HG02798 (cell line): ENCODE results near the gene AZU1.
"Not testable (repeated sequence)": the region's sequence is repeated elsewhere in the genome, so short reads cannot be mapped to it uniquely, and the experiment has no call there.

Experiments used
- ATAC-seq: cut with Tn5 transposase; IDR thresholded peaks from one replicate; pipeline ENCODE4 v1.9.1; 2021; ENCODE audit warnings: mild to moderate bottlenecking; ENCODE audit not compliant: unreplicated experiment, poor library complexity

The AZU1 gene

DNA sequence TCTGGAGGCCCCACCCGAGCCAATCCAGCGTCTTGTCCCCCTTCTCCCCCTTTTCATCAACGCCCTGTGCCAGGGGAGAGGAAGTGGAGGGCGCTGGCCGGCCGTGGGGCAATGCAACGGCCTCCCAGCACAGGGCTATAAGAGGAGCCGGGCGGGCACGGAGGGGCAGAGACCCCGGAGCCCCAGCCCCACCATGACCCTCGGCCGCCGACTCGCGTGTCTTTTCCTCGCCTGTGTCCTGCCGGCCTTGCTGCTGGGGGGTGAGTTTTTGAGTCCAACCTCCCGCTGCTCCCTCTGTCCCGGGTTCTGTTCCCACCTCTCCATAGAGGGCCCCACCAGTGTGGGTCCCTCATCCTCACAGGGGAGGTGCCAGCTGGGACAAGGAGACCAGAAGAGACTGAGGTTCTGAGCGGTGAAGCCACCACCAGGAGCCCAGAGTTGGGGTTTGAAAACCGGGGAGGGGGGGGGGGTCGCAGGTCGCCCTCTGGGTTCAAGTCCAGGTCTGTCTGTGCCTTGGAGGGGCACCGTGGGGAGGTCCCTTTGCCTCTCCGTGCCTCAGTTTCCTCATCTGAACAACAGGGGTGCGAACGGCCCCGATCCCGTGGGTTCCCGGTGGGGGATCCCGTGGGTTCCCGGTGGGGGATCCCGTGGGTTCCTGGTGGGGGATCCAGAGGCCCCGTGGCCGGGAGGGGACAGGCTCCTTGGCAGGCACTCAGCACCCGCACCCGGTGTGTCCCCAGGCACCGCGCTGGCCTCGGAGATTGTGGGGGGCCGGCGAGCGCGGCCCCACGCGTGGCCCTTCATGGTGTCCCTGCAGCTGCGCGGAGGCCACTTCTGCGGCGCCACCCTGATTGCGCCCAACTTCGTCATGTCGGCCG lies 24.7 kb downstream of the AZU1 start, which contains the start of gene ELANE:
Gene ELANE, plus strand, starts transcription at position 168 of the 878 bp plus-strand sequence. Its CDS starts 26 bp downstream, at position 194.
- no peak for ATAC-seq

GRCh38 chr19:853014-853585 lies 25.5 kb downstream of the AZU1 start:
- ATAC-seq, result no peak

GRCh38 chr19:853614-854220 lies 26.1 kb downstream of the AZU1 start:
- ATAC-seq, result not testable (repeated sequence)

GRCh38 chr19:854549-854948 lies 26.9 kb downstream of the AZU1 start:
- no peak for ATAC-seq

GRCh38 chr19:855142-855541 lies 27.5 kb downstream of the AZU1 start:
- no peak for ATAC-seq

DNA sequence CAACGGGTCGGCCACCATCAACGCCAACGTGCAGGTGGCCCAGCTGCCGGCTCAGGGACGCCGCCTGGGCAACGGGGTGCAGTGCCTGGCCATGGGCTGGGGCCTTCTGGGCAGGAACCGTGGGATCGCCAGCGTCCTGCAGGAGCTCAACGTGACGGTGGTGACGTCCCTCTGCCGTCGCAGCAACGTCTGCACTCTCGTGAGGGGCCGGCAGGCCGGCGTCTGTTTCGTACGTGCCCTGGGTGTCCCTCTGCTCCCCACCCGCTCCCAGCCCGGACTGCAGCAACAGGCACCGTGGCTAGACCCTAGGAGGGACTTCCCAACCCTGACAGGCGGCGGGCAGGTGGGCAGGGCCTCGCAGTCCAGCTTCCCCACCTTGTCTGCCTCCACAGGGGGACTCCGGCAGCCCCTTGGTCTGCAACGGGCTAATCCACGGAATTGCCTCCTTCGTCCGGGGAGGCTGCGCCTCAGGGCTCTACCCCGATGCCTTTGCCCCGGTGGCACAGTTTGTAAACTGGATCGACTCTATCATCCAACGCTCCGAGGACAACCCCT lies 28.0 kb downstream of the AZU1 start:
- no peak for ATAC-seq

- no peak for ATAC-seq
Measured at GRCh38 chr19:858284-858683, 30.6 kb downstream of the AZU1 start.

- no peak for ATAC-seq
Measured at GRCh38 chr19:858868-859843, 31.5 kb downstream of the AZU1 start, which contains the start of gene CFD. Gene CFD (plus strand): TSS chr19:859664. CDS start chr19:859690, 26 bp downstream.

DNA sequence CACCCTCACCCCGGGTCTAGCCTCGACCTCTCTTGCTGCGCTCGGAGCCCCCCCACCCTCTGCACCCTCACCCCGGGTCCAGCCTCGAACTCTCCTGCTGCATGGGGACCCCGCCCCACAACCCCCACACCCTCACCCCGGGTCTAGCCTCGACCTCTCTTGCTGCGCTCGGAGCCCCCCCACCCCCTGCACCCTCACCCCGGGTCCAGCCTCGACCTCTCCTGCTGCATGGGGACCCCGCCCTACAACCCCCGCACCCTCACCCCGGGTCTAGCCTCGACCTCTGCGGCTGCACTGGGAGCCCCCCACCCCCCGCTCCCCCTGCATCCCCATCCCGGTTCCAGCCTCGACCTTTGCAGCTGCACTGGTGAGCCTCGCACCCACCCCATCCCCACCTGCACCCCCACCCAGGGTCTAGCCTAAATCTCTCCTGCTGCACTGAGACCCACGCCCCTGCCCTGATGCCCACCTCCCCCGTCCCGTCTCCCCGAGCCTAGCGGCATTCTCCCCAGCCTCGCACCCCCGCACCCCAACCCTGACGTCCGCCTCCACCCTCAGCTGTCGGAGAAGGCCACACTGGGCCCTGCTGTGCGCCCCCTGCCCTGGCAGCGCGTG lies 33.6 kb downstream of the AZU1 start:
- no peak for ATAC-seq

DNA sequence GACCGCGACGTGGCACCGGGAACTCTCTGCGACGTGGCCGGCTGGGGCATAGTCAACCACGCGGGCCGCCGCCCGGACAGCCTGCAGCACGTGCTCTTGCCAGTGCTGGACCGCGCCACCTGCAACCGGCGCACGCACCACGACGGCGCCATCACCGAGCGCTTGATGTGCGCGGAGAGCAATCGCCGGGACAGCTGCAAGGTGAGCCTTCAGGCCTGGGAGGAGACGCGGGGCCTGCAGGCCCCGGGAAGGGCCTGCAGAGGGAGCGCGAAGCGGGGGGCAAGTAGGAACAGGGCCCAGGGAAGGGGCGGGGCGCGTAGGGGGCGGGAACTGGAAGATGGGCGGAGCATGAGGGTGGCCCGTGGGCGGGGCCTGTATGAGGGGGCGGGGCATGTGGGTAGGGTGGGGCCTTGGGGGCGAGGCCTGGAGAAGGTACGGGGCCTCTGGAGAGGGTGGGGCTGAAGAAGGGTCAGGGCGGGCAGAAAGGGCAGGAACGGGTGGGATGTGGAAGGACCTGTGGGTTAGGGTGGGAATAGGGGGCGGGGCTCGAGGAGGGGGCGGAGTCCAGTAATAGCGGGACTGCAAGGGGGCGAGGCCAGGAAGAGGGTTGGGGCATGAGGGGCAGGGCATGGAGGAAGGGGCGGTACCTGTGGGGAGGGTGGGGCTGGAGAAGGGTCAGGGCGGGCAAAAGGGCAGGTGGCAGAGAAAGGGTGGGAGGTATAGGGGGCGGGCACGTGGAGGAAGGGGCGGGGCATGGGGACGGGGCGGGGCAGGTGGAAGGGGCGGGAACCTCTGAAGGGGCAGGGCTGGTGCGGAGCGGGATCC lies 34.3 kb downstream of the AZU1 start:
- ATAC-seq, result no peak

- ATAC-seq, result no peak
Measured at GRCh38 chr19:862581-863314, 35.1 kb downstream of the AZU1 start.

- no peak for ATAC-seq
Measured at GRCh38 chr19:863315-863620, 35.6 kb downstream of the AZU1 start.

- no peak for ATAC-seq
Measured at GRCh38 chr19:866769-867300, 39.2 kb downstream of the AZU1 start.

DNA sequence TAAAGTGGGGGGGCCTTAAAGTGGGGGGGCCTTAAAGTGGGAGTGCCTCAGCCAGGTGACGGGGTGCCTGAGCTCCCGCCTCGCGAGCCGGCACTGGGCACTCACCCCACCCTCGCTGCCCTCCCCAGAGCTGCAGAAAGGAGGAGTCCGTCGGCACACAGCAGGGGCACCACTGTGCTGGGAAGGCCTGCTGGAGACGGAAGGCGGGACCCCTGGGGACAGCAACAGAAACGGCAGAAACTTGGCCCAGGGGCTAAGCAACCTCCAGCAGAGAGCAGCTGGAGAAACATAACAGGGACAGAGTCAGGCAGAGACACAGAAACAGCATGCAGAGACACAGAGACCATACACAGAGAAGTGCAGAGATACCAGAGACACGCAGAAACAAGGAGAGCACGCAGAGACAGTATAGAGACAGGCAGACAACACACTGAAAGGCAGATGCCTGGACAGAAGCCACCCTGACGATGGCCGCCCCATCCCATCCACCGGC lies 39.7 kb downstream of the AZU1 start:
- ATAC-seq, result no peak

DNA sequence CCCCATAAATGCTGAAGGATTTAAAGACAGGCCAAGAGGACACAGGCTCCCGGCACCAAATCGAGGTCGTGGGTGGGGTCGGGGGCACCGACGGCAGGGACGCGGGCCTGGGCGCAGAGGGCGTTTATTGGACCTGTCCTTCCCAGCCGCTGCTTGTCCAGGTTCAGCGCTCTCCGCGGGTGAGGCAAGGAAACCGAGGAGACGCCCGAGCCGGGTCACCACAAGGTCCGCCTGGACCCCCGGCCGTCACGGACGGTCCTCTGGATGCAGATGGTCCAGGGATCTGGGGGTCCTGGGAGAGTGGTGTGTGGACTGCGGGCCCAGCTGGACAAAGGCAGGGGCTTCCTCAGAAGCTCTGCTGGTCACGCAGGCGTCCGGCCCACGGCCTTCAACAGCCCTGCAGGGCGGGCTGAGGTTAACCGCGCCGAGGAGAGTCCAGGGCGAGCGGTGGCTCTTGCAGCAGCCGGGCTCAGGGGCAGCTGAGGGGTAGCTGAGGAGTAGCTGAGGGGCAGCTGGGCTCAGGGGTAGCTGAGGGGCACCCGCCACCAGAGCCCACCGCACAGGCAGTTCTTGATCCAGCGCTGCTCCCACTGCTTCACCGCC lies 40.3 kb downstream of the AZU1 start:
- ATAC-seq, result no peak

DNA sequence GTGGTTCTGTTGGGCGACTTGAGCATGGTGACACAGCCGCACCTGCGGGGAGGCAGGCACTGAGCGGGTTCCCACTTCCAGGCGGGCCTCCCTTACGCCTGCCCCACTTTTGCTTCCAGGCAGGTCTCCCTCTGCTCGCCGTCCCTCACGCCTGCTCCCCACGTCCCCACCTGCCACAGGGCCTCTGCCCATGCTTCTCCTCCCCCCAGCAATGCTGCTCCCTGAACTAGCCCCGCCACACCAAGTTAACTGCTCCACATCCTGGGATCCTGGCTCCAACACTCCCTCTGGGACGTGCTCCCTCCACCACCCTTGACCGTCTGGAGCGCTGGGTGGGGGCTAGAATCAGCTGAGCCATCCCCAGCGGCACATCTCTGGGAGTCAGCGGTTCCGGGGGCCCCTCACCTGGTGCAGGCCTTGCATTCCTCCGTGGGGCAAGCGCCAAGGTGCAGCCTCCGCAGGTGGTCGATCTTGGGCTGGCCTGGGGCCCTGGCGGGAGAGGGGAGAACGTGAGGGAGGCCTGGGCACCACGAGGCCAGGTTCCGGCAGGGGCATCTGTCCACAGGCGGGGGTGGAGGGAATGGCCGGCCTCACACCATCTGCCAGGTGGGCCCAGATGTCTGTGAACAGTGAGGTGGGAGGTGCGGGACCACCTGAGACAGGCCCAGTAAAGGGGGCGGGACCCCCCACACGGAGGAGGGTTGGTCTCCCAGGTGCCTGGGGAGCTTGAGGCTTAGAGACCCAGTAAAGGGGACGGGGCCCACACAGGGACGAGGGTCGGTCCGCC lies 41.0 kb downstream of the AZU1 start:
- no peak for ATAC-seq
